DND-41 (cell line): ENCODE data around the gene DPY30.
"Not testable (repeated sequence)": the region's sequence is repeated elsewhere in the genome, so short reads cannot be mapped to it uniquely, and the experiment has no call there.

ENCODE experiments used
- ATAC-seq: fragments of 200-7000 bp; cut with Tn5 transposase; 3 replicates; pipeline ENCODE4 v1.9.1; 2021; ENCODE audit warnings: low read depth; ENCODE audit not compliant: insufficient read depth
- DNase-seq: peaks from one replicate; pipeline ENCODE4 v3.0.0-alpha.2; 2020
- H2AFZ ChIP-seq: 2 replicates; pipeline ENCODE4 v1.6.0; 2012; ENCODE audit warnings: low read depth, low read length
- H3K27ac ChIP-seq: 2 replicates; pipeline ENCODE4 v1.5.1; 2012; ENCODE audit warnings: low read length, inconsistent platforms
- H3K27me3 ChIP-seq: fragments of 200-600 bp; sonication (generic); 2 replicates; pipeline ENCODE4 v1.6.0; 2012; ENCODE audit warnings: low read length, mild to moderate bottlenecking, inconsistent platforms; ENCODE audit not compliant: insufficient read depth, poor library complexity
- H3K36me3 ChIP-seq: 2 replicates; pipeline ENCODE4 v1.5.1; 2012; ENCODE audit warnings: low read length, inconsistent platforms; ENCODE audit not compliant: insufficient read depth
- H3K4me1 ChIP-seq: 2 replicates; pipeline ENCODE4 v1.5.1; 2012; ENCODE audit warnings: mild to moderate bottlenecking, low read length; ENCODE audit not compliant: insufficient read depth
- H3K4me2 ChIP-seq: 2 replicates; pipeline ENCODE4 v1.6.0; 2012; ENCODE audit warnings: mild to moderate bottlenecking, moderate library complexity, low read length, inconsistent platforms; ENCODE audit not compliant: insufficient read depth
- H3K4me3 ChIP-seq, 2 experiments: fragments of 200-600 bp in 1 of 2; shearing (Covaris generic) in 1 of 2; 2 replicates each; pipeline ENCODE4 v1.5.1; 2012 to 2016; ENCODE audit warnings: inconsistent platforms in 2 of 2, low read length in 2 of 2, mild to moderate bottlenecking in 2 of 2, low read depth in 1 of 2, moderate library complexity in 1 of 2
- H3K79me2 ChIP-seq: 2 replicates; pipeline ENCODE4 v1.6.0; 2012; ENCODE audit warnings: low read length, inconsistent platforms; ENCODE audit not compliant: insufficient read depth
- H3K9ac ChIP-seq: 2 replicates; pipeline ENCODE4 v1.6.0; 2012; ENCODE audit warnings: low read depth, mild to moderate bottlenecking, inconsistent platforms, low read length, moderate library complexity
- H3K9me3 ChIP-seq: 2 replicates; pipeline ENCODE4 v1.5.1; 2012; ENCODE audit warnings: low read length, moderate library complexity, mild to moderate bottlenecking, inconsistent platforms; ENCODE audit not compliant: insufficient read depth, severe bottlenecking
- H4K20me1 ChIP-seq: 2 replicates; pipeline ENCODE4 v1.6.0; 2012; ENCODE audit warnings: low read length; ENCODE audit not compliant: insufficient read depth
- EZH2 ChIP-seq: IDR thresholded peaks from 3 replicates; pipeline ENCODE4 v1.6.1; 2012; ENCODE audit warnings: borderline replicate concordance, low read depth, mild to moderate bottlenecking, moderate library complexity, low read length, inconsistent platforms; ENCODE audit not compliant: severe bottlenecking
- TF ChIP-seq, protein P1 (sequence below): IDR thresholded peaks from 2 replicates; pipeline ENCODE4 v1.5.1; 2012; ENCODE audit warnings: borderline replicate concordance, low read length, moderate library complexity, mild to moderate bottlenecking; ENCODE audit not compliant: poor library complexity, severe bottlenecking; ENCODE audit errors: extremely low read depth

Gene DPY30

DNA sequence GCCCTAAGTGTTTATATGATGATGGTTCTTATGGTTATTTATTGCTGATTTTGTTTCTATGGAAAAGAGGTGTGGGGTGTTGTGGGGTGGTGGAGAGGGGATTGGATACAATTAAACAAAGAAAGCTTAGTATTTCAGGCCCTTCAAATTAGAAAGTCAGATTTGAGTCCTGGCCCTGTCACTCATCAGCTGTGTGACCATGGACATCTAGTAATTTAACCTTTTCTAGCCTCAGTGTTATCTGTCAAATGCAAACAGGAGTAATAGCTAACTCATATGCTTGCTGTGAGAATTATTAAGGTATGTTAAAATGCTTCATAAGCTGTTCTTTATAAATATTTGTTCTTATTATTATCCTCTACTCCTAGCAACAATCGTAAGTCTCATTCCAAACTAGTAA, 26.7 kb downstream of the DPY30 start:
- Histone ChIP-seq H2AFZ (no peak overlapping the region), H3K9me3 (no peaks in the 10 kb centered on the region), H3K4me3 (no peak overlapping the region), H4K20me1 (peaks cover 16% of the 10 kb centered on the region), H3K36me3 (peaks cover 5% of the 10 kb centered on the region), H3K79me2 (peaks cover 19% of the 10 kb centered on the region), H3K4me2 (no peak overlapping the region), H3K27me3 (no peaks in the 10 kb centered on the region), H3K4me1 (peaks cover 22% of the 10 kb centered on the region), H3K27ac (no peak overlapping the region), H3K9ac (no peak overlapping the region)
- TF ChIP-seq, protein P1, sequence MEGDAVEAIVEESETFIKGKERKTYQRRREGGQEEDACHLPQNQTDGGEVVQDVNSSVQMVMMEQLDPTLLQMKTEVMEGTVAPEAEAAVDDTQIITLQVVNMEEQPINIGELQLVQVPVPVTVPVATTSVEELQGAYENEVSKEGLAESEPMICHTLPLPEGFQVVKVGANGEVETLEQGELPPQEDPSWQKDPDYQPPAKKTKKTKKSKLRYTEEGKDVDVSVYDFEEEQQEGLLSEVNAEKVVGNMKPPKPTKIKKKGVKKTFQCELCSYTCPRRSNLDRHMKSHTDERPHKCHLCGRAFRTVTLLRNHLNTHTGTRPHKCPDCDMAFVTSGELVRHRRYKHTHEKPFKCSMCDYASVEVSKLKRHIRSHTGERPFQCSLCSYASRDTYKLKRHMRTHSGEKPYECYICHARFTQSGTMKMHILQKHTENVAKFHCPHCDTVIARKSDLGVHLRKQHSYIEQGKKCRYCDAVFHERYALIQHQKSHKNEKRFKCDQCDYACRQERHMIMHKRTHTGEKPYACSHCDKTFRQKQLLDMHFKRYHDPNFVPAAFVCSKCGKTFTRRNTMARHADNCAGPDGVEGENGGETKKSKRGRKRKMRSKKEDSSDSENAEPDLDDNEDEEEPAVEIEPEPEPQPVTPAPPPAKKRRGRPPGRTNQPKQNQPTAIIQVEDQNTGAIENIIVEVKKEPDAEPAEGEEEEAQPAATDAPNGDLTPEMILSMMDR, result no peak
- no peak for TF ChIP-seq EZH2
- no peak for DNase-seq
- no peak for ATAC-seq

- no peak for TF ChIP-seq EZH2
- TF ChIP-seq, protein P1, result no peak
- Histone ChIP-seq H3K27me3 (no peaks in the 10 kb centered on the region), H3K36me3 (no peaks in the 10 kb centered on the region), H3K79me2 (peaks cover 33% of the 10 kb centered on the region), H3K4me2 (peak overlapping the region; percentile 69), H3K9ac (peak overlapping the region; percentile 60), H2AFZ (peak overlapping the region; percentile 81), H3K4me1 (peaks cover 33% of the 10 kb centered on the region), H3K9me3 (no peaks in the 10 kb centered on the region), H3K27ac (peak overlapping the region; percentile 90), H4K20me1 (peaks cover 20% of the 10 kb centered on the region), H3K4me3 (peak overlapping the region; percentile 29 to 69; a peak in 3 of 4 replicates)
- no peak for ATAC-seq
- no peak for DNase-seq
Measured at GRCh38 chr2:32011485-32011960, 28.1 kb downstream of the DPY30 start.

GRCh38 chr2:32010670-32011484, 28.7 kb downstream of the DPY30 start, which contains the start of gene MEMO1:
Gene MEMO1, minus strand, starts transcription at chr2:32011008. Its CDS starts 761 bp downstream, at chr2:32010247.
- no peaks in the 10 kb centered on the region for H3K27me3 ChIP-seq
- DNase-seq, result peak; percentile 97
- peak within 1 kb of the TSS; percentile 81 for H2AFZ ChIP-seq
- H4K20me1 ChIP-seq, result peaks cover 24% of the 10 kb centered on the region
- peaks cover 39% of the 10 kb centered on the region for H3K79me2 ChIP-seq
- H3K27ac ChIP-seq, result peak within 1 kb of the TSS; percentile 90
- H3K9me3 ChIP-seq, result no peaks in the 10 kb centered on the region
- ATAC-seq, result peak; percentile 78
- peaks cover 34% of the 10 kb centered on the region for H3K4me1 ChIP-seq
- TF ChIP-seq EZH2, result no peak
- TF ChIP-seq, protein P1, result no peak
- peak within 1 kb of the TSS; percentile 80 for H3K9ac ChIP-seq
- H3K4me3 ChIP-seq, result peak within 1 kb of the TSS; percentile 54 to 81; a peak in 3 of 4 replicates
- peak within 1 kb of the TSS; percentile 89 for H3K4me2 ChIP-seq
- H3K36me3 ChIP-seq, result no peaks in the 10 kb centered on the region

DNA sequence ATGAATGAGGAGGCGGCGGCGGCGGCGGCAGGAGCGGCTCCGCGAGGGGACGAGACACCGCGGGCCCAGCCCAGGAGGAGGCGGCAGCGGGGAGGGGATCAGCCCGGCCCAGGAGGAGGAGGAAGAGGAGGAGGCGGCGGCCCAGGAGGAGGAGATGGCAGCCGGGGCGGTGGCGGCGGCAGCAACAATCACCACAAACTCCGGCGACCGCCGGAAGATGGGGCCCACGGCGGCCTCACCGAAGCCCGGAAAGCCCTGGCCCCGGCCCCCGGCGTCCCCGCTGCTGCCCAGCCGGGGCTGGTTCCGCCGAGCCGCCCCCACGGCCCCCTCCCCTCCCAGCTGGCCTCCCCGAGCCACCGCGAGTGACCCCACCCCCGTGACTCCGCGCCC, 29.3 kb downstream of the DPY30 start:
- peak; percentile 75 for ATAC-seq
- H3K4me2 ChIP-seq, result 0 out of 2 replicates have a peak overlapping the region, but pooled peaks have one; percentile 19
- H3K79me2 ChIP-seq, result peaks cover 45% of the 10 kb centered on the region
- DNase-seq, result peak; percentile 79
- H3K27me3 ChIP-seq, H2AFZ ChIP-seq, H3K9me3 ChIP-seq, H3K36me3 ChIP-seq, H3K27ac ChIP-seq: not testable (repeated sequence)
- H4K20me1 ChIP-seq, result peaks cover 30% of the 10 kb centered on the region
- H3K4me1 ChIP-seq, result peaks cover 39% of the 10 kb centered on the region
- H3K4me3 ChIP-seq, result peak overlapping the region in 1 of 2 experiments; percentile 81; a peak in 2 of 4 replicates
- H3K9ac ChIP-seq, result peak overlapping the region; percentile 60
